GM21447 (cell line): ENCODE data around the gene RPL12.

ENCODE experiments used
- ATAC-seq: cut with Tn5 transposase; IDR thresholded peaks from one replicate; pipeline ENCODE4 v1.9.1; 2021; ENCODE audit not compliant: unreplicated experiment

RPL12 gene

GRCh38 chr9:127444921-127445850, 6.0 kb downstream of the RPL12 start:
- no peak for ATAC-seq

- no peak for ATAC-seq
Measured at GRCh38 chr9:127444283-127444920, 6.8 kb downstream of the RPL12 start.

DNA sequence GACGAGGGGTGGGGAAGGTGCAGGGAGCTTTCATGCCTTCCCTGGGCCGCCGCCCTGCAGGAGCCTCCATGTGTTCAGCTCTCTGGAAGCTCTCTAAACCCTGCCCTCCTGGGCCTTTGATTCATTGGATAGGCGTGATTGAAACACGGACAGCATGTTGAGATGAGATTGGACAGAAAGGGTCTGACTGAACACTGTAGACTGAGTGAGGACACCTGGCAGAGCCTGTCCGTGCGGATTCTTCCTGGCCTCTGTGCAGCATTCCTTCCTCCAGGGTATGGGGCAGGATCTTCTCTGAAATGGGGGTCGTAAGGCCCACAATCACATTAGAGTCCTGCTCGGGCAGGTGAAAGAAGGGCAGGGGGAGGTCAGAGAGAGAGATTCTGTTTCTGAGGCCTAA, 12.8 kb downstream of the RPL12 start:
- no peak for ATAC-seq

DNA sequence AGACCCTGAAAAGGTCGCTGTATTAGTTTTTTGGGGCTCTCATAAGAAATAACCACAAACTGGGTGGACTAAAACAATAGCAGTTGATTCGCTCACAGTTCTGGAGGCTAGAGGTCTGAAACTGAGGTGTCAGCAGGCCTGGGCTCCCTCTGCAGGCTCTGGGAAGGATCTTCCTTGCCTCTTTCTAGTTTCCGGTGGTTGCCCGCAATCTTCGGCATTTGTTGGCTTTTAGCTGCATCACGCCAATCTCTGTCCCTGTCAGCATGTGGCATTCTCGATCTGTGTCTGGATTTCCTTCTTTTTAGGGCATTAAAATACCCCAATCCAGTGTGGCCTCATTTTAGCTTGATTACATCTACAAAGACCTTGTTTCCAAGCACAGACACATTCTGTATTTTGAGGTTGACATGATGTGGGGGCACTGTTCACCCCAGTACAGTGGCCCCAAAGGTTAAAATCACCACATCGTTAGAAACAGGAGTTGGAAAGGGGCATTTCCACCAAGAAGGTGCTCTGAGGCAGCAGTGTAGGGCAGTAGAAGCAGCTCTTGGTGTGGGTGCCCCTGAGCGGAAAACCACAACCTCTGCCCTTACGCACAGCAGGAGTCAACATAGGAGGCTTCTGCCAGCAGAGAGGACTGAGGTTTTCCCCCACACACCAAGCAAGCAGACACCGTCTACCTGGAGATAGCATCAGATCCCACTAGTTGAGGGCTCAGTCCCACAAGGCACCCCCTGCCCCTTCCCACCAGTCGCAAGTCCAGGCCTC, 13.5 kb downstream of the RPL12 start:
- ATAC-seq = no peak

DNA sequence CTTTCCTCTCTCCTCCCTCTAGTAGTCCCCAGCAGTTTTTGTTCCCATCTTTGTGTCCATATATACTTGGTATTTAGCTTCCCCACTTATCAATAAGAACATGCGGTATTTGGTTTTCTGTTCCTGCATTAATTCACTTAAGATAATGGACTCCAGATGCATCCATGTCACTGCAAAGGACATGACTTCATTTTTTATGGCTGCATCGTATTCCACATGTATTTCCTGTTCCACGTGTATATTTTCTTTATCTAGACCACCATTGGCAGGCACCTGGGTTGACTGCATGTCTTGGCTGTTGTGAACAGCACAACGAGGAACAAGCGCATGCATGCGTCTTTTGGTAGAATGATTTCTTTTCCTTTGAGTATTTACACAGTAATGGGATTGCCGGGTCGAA, 20.8 kb downstream of the RPL12 start:
- ATAC-seq = no peak

- no peak for ATAC-seq
Measured at GRCh38 chr9:127428348-127428747, 22.9 kb downstream of the RPL12 start.

- ATAC-seq = no peak
Measured at GRCh38 chr9:127426756-127427155, 24.4 kb downstream of the RPL12 start.

- peak; percentile 17 for ATAC-seq
Measured at GRCh38 chr9:127424676-127424999, 26.6 kb downstream of the RPL12 start.

DNA sequence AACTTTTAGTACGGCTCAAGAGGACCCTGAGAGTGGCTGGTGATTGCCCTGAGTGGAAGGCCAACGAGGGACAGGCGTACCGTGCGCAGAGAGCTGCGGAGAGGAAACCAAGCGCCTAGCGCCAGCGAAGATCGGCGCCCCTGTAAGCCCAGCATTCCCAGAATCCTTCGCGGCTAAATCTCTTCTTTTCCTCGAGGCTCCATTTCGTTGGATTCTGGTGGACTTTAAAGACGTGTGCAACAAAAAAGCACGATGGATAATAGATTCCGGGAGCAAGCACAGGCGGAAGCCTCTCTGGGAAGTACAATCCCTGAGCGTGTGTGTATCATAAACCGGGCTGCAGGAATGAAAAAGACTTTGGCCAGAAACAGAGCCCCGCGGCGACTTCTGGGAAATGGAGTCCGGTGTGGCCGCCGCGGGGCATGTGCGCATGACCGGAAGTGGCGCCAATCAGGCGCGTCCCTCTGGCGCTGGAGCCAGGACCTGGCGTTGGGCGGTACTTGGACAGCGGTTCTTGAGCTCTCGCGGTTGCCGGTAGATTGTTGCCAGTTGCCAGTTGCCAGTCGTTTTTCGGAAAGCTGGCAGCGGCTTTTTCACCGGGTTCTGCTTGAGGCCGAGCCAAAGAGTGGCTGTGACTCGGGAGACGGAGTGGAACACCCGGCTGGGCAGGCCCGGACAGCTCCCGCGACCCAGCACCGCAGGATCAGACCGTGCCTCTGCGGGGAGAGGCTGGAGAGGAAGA, 27.1 kb downstream of the RPL12 start, which contains the start of gene ZNF79:
ZNF79 (plus strand) TSS at position 449 of the 742 bp plus-strand sequence. CDS start 406 bp downstream, outside the sequence.
- peak; percentile 81 for ATAC-seq

DNA sequence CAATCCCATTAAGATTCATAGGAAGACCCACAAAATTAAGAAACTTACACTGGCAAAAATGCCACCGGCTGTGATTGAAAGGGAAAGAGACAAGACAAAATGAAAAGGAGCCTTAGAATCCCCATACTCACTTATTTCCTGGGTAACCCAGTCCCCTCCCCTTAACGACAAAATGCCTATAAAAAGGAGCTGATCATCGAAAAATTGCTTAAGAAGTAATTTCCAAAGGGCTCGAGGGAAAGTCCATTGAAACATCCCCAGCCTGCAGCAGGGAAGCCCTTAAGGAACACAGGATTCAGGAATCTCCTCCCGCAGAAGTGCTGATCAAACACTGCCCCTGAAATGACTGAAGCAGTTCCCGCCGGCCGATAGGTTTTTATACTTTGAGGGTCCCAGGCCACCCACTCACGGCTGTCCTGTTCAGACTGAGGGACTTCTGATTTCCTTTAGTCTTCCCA, 27.7 kb downstream of the RPL12 start:
- peak; percentile 19 for ATAC-seq

DNA sequence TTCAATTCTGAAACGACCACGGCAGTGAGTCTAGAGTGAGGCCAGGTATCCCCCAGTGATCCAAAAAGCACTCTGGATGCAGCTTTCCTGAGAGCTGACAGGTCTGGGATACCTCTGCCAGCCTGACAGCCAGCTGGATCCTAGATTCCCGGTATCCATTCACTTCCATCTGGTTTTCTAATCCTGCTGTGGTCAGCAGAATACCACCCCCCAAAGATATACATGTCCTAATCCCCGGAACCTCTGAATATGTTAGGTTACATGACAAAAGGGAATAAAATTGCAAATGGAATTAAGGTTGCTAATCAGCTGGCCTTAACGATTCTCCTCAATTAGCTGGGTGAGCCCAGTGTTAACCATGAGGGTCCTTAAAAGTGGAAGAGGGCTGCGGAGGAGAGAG, 28.4 kb downstream of the RPL12 start:
- ATAC-seq = no peak

- ATAC-seq = no peak
Measured at GRCh38 chr9:127422133-127422782, 28.9 kb downstream of the RPL12 start.

DNA sequence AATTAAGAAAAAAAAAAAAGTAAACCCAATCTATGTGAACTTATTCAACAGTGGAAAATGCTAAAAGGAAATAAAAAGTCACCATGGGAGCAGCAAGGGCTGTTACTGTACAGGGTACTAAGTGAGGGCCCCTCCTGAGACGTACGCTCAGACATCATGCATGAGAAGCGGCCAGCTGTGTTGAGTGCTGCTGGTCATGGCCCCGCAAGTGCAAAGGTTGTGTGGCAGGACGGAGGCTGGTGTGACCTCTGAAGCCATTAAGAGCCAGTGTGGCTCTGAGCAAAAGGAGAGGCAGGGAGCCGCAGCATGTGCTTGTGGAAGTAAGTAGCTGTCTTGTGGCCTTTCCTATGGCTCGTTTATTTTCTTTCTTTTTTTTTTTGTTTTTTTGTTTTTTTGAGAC, 30.1 kb downstream of the RPL12 start:
- ATAC-seq = no peak

GRCh38 chr9:127419348-127419747, 31.9 kb downstream of the RPL12 start:
- no peak for ATAC-seq

GRCh38 chr9:127418037-127418471, 33.2 kb downstream of the RPL12 start:
- ATAC-seq = no peak

DNA sequence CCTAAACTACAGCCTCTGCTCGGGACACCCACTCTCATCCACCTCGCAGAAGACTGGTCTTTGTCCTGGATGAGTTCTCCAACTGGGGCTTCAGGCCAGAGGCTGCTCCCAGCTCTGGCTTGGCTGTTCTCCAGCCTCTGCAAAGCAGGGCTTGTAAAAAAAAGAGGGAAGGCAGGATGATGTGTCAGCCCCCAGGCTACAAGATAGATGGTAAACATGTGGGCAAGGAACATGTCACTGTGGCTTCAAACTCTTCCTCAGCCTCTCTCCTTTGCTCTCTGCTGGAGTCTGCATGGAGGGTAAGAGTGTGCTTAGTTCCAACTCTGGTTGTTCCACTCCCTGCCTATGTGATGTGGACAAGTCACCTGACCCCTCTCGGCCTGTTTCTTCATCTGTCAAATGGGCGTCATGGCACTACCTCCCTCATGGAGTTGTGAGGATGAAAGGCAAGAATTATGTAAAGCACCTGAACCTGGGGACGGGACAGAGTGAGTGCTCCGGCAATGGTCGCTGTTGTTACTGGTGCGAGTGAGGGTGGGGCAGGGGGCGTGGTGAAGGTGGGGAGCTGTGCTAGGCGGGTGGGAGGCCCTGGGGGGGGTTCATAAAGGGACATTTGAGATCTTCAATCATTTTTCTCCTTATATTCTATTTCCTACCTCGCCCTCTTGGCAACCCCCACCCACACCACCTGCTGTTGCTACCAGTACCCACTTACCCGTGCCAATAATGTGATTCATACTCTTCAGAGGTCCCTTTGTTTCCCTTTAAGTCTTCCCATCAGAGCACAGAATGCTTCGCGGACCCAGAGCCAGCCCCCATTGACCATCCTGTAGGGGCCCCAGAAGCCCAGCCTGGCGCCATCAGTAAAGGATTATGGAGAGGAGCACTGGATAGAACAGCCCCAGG, 33.8 kb downstream of the RPL12 start:
- ATAC-seq = no peak

- no peak for ATAC-seq
Measured at GRCh38 chr9:127415657-127416056, 35.5 kb downstream of the RPL12 start.

- no peak for ATAC-seq
Measured at GRCh38 chr9:127415141-127415540, 36.1 kb downstream of the RPL12 start.

- no peak for ATAC-seq
Measured at GRCh38 chr9:127411122-127411521, 40.1 kb downstream of the RPL12 start.
